Measurements from ENCODE around the gene WASHC3.

The WASHC3 gene

GRCh38 chr12:101982307-101982706, 79.5 kb downstream of the WASHC3 start:
- no peaks in the 10 kb centered on the region for H3K9me3 ChIP-seq (ENCODE audit: control insufficient read depth in 2 of 2, low read length in 2 of 2)
- no peaks in the 10 kb centered on the region for H3K36me3 ChIP-seq (ENCODE audit: control insufficient read depth in 2 of 2, insufficient read depth in 2 of 2, low read length in 2 of 2)
- no peak overlapping the region for H3K9ac ChIP-seq (ENCODE audit: low read depth in 1 of 2, low read length in 2 of 2)
- no peak overlapping the region for H3K27ac ChIP-seq (ENCODE audit: low read depth in 2 of 2, low read length in 2 of 2)
- H3K4me1 ChIP-seq (ENCODE audit: control insufficient read depth in 2 of 2, insufficient read depth in 2 of 2, low read length in 2 of 2) = no peaks in the 10 kb centered on the region
- H3K4me3 ChIP-seq (ENCODE audit: low read length in 2 of 2) = no peak overlapping the region
- H3K27me3 ChIP-seq (ENCODE audit: control insufficient read depth in 2 of 2, insufficient read depth in 2 of 2, low read length in 2 of 2) = no peaks in the 10 kb centered on the region

- H3K4me3 ChIP-seq (ENCODE audit: low read length in 2 of 2) = no peak overlapping the region
- H3K9ac ChIP-seq (ENCODE audit: low read depth in 1 of 2, low read length in 2 of 2) = no peak overlapping the region
- H3K27me3 ChIP-seq (ENCODE audit: control insufficient read depth in 2 of 2, insufficient read depth in 2 of 2, low read length in 2 of 2) = no peaks in the 10 kb centered on the region
- H3K9me3 ChIP-seq (ENCODE audit: control insufficient read depth in 2 of 2, low read length in 2 of 2) = no peaks in the 10 kb centered on the region
- no peak overlapping the region for H3K27ac ChIP-seq (ENCODE audit: low read depth in 2 of 2, low read length in 2 of 2)
- no peaks in the 10 kb centered on the region for H3K36me3 ChIP-seq (ENCODE audit: control insufficient read depth in 2 of 2, insufficient read depth in 2 of 2, low read length in 2 of 2)
- no peaks in the 10 kb centered on the region for H3K4me1 ChIP-seq (ENCODE audit: control insufficient read depth in 2 of 2, insufficient read depth in 2 of 2, low read length in 2 of 2)
Measured at GRCh38 chr12:101981868-101982267, 79.9 kb downstream of the WASHC3 start.

GRCh38 chr12:101968770-101969169, 93.0 kb downstream of the WASHC3 start:
- H3K4me1 ChIP-seq (ENCODE audit: control insufficient read depth in 2 of 2, insufficient read depth in 2 of 2, low read length in 2 of 2) = no peaks in the 10 kb centered on the region

GRCh38 chr12:101967506-101967905, 94.3 kb downstream of the WASHC3 start:
- Histone ChIP-seq H3K36me3 (ENCODE audit: control insufficient read depth in 2 of 2, insufficient read depth in 2 of 2, low read length in 2 of 2) (no peaks in the 10 kb centered on the region), H3K4me1 (ENCODE audit: control insufficient read depth in 2 of 2, insufficient read depth in 2 of 2, low read length in 2 of 2) (no peaks in the 10 kb centered on the region), H3K9ac (ENCODE audit: low read depth in 1 of 2, low read length in 2 of 2) (no peak overlapping the region), H3K4me3 (ENCODE audit: low read length in 2 of 2) (no peak overlapping the region), H3K9me3 (ENCODE audit: control insufficient read depth in 2 of 2, low read length in 2 of 2) (peaks cover 0 to 2% of the 10 kb centered on the region in 2 donors), H3K27ac (ENCODE audit: low read depth in 2 of 2, low read length in 2 of 2) (no peak overlapping the region), H3K27me3 (ENCODE audit: control insufficient read depth in 2 of 2, insufficient read depth in 2 of 2, low read length in 2 of 2) (no peaks in the 10 kb centered on the region)

More at GRCh38 chr12:101968770-101969169, 93.0 kb downstream of the WASHC3 start:
- no peaks in the 10 kb centered on the region for H3K27me3 ChIP-seq (ENCODE audit: control insufficient read depth in 2 of 2, insufficient read depth in 2 of 2, low read length in 2 of 2)
- H3K36me3 ChIP-seq (ENCODE audit: control insufficient read depth in 2 of 2, insufficient read depth in 2 of 2, low read length in 2 of 2) = no peaks in the 10 kb centered on the region
- H3K4me3 ChIP-seq (ENCODE audit: low read length in 2 of 2) = no peak overlapping the region
- H3K9ac ChIP-seq (ENCODE audit: low read depth in 1 of 2, low read length in 2 of 2) = no peak overlapping the region
- no peak overlapping the region for H3K27ac ChIP-seq (ENCODE audit: low read depth in 2 of 2, low read length in 2 of 2)
- peaks cover 0 to 2% of the 10 kb centered on the region in 2 donors for H3K9me3 ChIP-seq (ENCODE audit: control insufficient read depth in 2 of 2, low read length in 2 of 2)

- no peaks in the 10 kb centered on the region for H3K4me1 ChIP-seq (ENCODE audit: control insufficient read depth in 2 of 2, insufficient read depth in 2 of 2, low read length in 2 of 2)
- H3K27me3 ChIP-seq (ENCODE audit: control insufficient read depth in 2 of 2, insufficient read depth in 2 of 2, low read length in 2 of 2) = no peaks in the 10 kb centered on the region
- peaks cover 0 to 1% of the 10 kb centered on the region in 2 donors for H3K9me3 ChIP-seq (ENCODE audit: control insufficient read depth in 2 of 2, low read length in 2 of 2)
- no peak overlapping the region for H3K4me3 ChIP-seq (ENCODE audit: low read length in 2 of 2)
- H3K9ac ChIP-seq (ENCODE audit: low read depth in 1 of 2, low read length in 2 of 2) = no peak overlapping the region
- H3K36me3 ChIP-seq (ENCODE audit: control insufficient read depth in 2 of 2, insufficient read depth in 2 of 2, low read length in 2 of 2) = no peaks in the 10 kb centered on the region
- H3K27ac ChIP-seq (ENCODE audit: low read depth in 2 of 2, low read length in 2 of 2) = no peak overlapping the region
Measured at GRCh38 chr12:101966496-101966895, 95.3 kb downstream of the WASHC3 start.

- H3K27me3 ChIP-seq (ENCODE audit: control insufficient read depth in 2 of 2, insufficient read depth in 2 of 2, low read length in 2 of 2) = no peaks in the 10 kb centered on the region
Measured at GRCh38 chr12:101963697-101964096, 98.1 kb downstream of the WASHC3 start.

More at GRCh38 chr12:101963697-101964096, 98.1 kb downstream of the WASHC3 start:
- no peaks in the 10 kb centered on the region for H3K9me3 ChIP-seq (ENCODE audit: control insufficient read depth in 2 of 2, low read length in 2 of 2)
- no peak overlapping the region for H3K9ac ChIP-seq (ENCODE audit: low read depth in 1 of 2, low read length in 2 of 2)
- no peak overlapping the region for H3K27ac ChIP-seq (ENCODE audit: low read depth in 2 of 2, low read length in 2 of 2)
- no peaks in the 10 kb centered on the region for H3K36me3 ChIP-seq (ENCODE audit: control insufficient read depth in 2 of 2, insufficient read depth in 2 of 2, low read length in 2 of 2)
- H3K4me3 ChIP-seq (ENCODE audit: low read length in 2 of 2) = no peak overlapping the region
- H3K4me1 ChIP-seq (ENCODE audit: control insufficient read depth in 2 of 2, insufficient read depth in 2 of 2, low read length in 2 of 2) = no peaks in the 10 kb centered on the region
